Measurements from ENCODE around the gene DDHD1. TPM values are rescaled to one million over a fixed set of nuclear protein-coding genes. Genes with fewer than 3 reads are reported as not detected.

Gene DDHD1
- total RNA-seq, 4 donors from 2014 or later = 17.1 to 26.7 (median 23.3) TPM

DNA sequence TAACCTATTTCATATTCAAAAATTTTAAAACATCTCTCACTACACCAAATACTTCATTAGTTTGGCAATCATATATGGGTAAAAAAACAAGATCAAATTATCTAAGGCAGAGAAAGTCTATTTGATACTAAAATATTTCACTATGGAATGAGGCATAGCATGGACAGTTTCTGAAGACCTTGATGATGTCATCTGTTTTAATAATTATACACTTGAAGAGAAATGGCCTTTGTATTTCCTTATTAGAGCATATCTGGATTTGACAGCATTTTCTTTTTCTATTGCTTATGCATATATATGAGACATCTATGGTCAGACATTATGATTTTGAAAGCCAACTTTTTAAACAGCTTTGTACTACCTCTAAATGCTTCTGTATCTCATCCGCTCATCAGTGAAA lies 88.6 kb downstream of the DDHD1 start:
- no peak for DNase-seq (ENCODE audit: low spot score in 2 of 2)
- H3K4me1 ChIP-seq = peaks cover 0 to 18% (median 0%) of the 10 kb centered on the region in 4 donors
- no peaks in the 10 kb centered on the region for H3K9me3 ChIP-seq
- H3K36me3 ChIP-seq = peaks cover 0 to 4% (median 0%) of the 10 kb centered on the region in 3 donors
- H3K27me3 ChIP-seq = no peaks in the 10 kb centered on the region
- 45 to 96% methylated on average over 1 of the region's 1 CpG for WGBS, 2 donors
- TF ChIP-seq, protein P1, sequence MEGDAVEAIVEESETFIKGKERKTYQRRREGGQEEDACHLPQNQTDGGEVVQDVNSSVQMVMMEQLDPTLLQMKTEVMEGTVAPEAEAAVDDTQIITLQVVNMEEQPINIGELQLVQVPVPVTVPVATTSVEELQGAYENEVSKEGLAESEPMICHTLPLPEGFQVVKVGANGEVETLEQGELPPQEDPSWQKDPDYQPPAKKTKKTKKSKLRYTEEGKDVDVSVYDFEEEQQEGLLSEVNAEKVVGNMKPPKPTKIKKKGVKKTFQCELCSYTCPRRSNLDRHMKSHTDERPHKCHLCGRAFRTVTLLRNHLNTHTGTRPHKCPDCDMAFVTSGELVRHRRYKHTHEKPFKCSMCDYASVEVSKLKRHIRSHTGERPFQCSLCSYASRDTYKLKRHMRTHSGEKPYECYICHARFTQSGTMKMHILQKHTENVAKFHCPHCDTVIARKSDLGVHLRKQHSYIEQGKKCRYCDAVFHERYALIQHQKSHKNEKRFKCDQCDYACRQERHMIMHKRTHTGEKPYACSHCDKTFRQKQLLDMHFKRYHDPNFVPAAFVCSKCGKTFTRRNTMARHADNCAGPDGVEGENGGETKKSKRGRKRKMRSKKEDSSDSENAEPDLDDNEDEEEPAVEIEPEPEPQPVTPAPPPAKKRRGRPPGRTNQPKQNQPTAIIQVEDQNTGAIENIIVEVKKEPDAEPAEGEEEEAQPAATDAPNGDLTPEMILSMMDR (IDR thresholded peaks at IDR 0.05) = no peak
- TF ChIP-seq EP300 (IDR thresholded peaks at IDR 0.05) (no peak), POLR2A (IDR thresholded peaks at IDR 0.05) (no peak)
- no peak overlapping the region for H3K4me3 ChIP-seq
- H3K27ac ChIP-seq = no peak overlapping the region

DNA sequence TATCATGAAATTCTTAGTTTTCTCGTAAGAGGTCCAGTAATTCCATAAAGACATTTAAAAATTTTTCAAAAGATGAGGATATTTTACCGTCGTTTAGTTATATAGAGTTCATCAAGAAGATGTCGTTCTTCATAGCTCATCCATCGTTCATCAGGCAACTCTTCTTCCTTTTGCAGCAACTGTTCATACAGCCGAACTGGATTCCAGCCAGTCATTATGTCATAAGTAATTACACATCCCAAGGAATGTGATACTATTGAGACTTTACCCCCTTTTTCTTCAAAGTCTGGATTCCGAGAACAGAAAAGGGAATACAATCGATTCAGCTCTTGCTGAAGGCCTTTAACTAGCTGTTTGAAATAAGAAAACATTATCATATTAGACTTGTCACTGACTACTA lies 90.3 kb downstream of the DDHD1 start:
- H3K27me3 ChIP-seq = no peaks in the 10 kb centered on the region
- H3K9me3 ChIP-seq = no peaks in the 10 kb centered on the region
- 36 to 42% methylated on average over 8 of the region's 8 CpGs for WGBS, 2 donors
- H3K4me3 ChIP-seq = no peak overlapping the region
- DNase-seq (ENCODE audit: low spot score in 2 of 2) = no peak
- H3K4me1 ChIP-seq = peaks cover 0 to 18% (median 0%) of the 10 kb centered on the region in 4 donors
- TF ChIP-seq POLR2A (IDR thresholded peaks at IDR 0.05) (no peak), EP300 (IDR thresholded peaks at IDR 0.05) (no peak)
- TF ChIP-seq, protein P1 (IDR thresholded peaks at IDR 0.05) = no peak
- no peak overlapping the region for H3K27ac ChIP-seq
- H3K36me3 ChIP-seq = peaks cover 0 to 6% (median 0%) of the 10 kb centered on the region in 3 donors

DNA sequence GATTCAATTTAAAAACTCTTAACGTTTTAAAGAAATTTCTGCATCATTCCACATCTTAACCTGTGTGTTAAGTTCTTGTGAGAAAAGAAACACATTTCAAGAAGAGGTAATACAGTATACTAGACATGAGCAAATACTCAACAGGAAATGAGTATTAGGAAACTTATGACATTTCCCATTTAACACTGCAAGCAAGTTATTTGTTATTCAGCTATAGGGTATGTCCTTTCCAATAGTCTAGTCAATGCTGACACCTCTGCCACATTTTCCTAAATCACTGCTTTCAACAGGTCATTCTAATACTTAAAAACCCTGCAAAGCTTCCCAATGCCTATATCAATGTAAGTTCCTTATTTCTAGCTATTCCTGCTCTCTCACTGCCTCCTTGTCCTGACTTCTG lies 93.1 kb downstream of the DDHD1 start:
- 83 to 84% methylated on average over 1 of the region's 1 CpG for WGBS, 2 donors
- no peak for TF ChIP-seq POLR2A (IDR thresholded peaks at IDR 0.05)
- TF ChIP-seq, protein P1 (IDR thresholded peaks at IDR 0.05) = no peak
- TF ChIP-seq EP300 (IDR thresholded peaks at IDR 0.05) = no peak
- H3K4me3 ChIP-seq = no peak overlapping the region
- no peaks in the 10 kb centered on the region for H3K27me3 ChIP-seq
- H3K36me3 ChIP-seq = peaks cover 0 to 9% (median 0%) of the 10 kb centered on the region in 3 donors
- H3K27ac ChIP-seq = no peak overlapping the region
- no peaks in the 10 kb centered on the region for H3K9me3 ChIP-seq
- H3K4me1 ChIP-seq = peaks cover 0 to 20% (median 0%) of the 10 kb centered on the region in 4 donors
- no peak for DNase-seq (ENCODE audit: low spot score in 2 of 2)

DNA sequence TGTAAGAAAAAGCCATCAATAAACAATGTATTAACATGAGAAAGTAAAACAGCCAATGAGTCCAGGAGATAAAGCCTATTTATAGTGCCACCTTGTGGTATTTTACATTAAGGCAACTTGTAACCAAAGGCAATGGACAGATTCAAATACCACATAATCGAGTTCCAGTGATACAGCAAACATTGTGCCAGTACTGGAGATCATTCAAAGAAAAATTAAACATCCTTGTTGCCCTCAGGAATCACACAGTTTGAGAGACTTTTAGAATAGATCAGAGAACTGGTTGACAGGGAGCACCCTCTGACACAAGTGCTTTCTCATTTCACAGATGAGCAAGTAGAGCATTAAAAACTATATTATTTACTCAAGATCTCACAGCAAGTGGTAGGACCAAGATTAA lies 98.1 kb downstream of the DDHD1 start:
- DNase-seq (ENCODE audit: low spot score in 2 of 2) = no peak
- 0% methylated on average over 1 of the region's 1 CpG for WGBS, 2 donors
- TF ChIP-seq EP300 (IDR thresholded peaks at IDR 0.05) (no peak), POLR2A (IDR thresholded peaks at IDR 0.05) (no peak)
- TF ChIP-seq, protein P1 (IDR thresholded peaks at IDR 0.05) = peak; percentile 66 to 80 (median 72)
- H3K9me3 ChIP-seq = no peaks in the 10 kb centered on the region
- peak overlapping the region in 3 of 4 donors; percentile 12 to 77 (median 25) for H3K27ac ChIP-seq
- H3K4me3 ChIP-seq = no peak overlapping the region
- H3K36me3 ChIP-seq = peaks cover 0 to 12% (median 0%) of the 10 kb centered on the region in 3 donors
- H3K4me1 ChIP-seq = peaks cover 0 to 12% (median 0%) of the 10 kb centered on the region in 4 donors
- no peaks in the 10 kb centered on the region for H3K27me3 ChIP-seq

DNA sequence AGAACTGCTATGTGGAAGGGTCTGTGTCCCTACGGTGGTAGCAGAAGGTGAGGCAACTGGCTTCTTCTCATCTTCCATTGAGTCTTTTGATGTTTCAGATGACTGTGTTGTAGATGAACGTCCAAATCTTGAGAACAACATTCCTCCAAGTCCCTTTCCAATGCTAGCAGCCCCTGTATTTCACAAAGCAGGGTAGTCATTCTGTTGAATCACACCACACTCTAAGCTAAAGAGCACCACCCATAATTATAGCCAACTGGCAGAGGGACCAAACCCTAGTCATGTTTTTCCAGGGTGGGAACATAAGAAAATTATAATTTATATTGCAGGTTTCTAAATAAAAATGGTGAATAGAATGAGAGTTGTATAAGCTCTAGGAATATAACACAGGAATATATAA lies 98.7 kb downstream of the DDHD1 start:
- H3K27me3 ChIP-seq = no peaks in the 10 kb centered on the region
- H3K4me3 ChIP-seq = no peak overlapping the region
- H3K36me3 ChIP-seq = peaks cover 0 to 14% (median 0%) of the 10 kb centered on the region in 3 donors
- DNase-seq (ENCODE audit: low spot score in 2 of 2) = no peak
- H3K4me1 ChIP-seq = peaks cover 0 to 12% (median 0%) of the 10 kb centered on the region in 4 donors
- TF ChIP-seq, protein P1 (IDR thresholded peaks at IDR 0.05) = no peak
- no peak for TF ChIP-seq EP300 (IDR thresholded peaks at IDR 0.05)
- TF ChIP-seq POLR2A (IDR thresholded peaks at IDR 0.05) = no peak
- H3K27ac ChIP-seq = peak overlapping the region in 3 of 4 donors; percentile 12 to 77 (median 25)
- WGBS, 2 donors = 38 to 43% methylated on average over 2 of the region's 2 CpGs
- no peaks in the 10 kb centered on the region for H3K9me3 ChIP-seq
